Trophoblast cell (in vitro differentiated cells and primary cell): ENCODE results near the gene GNS.

ENCODE experiments used
- DNase-seq, 2 donors: peaks; one replicate each; pipeline ENCODE4 v3.0.0-alpha.2; 2016
- H2AFZ ChIP-seq: 2 replicates; pipeline ENCODE4 v1.6.1; 2013; ENCODE audit warnings: low read length, moderate library complexity, mild to moderate bottlenecking; ENCODE audit not compliant: insufficient read depth, poor library complexity
- H2AK5ac ChIP-seq: 2 replicates; pipeline ENCODE4 v1.6.1; 2013; ENCODE audit warnings: mild to moderate bottlenecking, low read length
- H2BK120ac ChIP-seq: 2 replicates; pipeline ENCODE4 v1.6.1; 2013; ENCODE audit warnings: low read length, mild to moderate bottlenecking, moderate library complexity; ENCODE audit not compliant: insufficient read depth, poor library complexity
- H2BK12ac ChIP-seq: 2 replicates; pipeline ENCODE4 v1.6.1; 2013; ENCODE audit warnings: mild to moderate bottlenecking, low read length, moderate library complexity
- H2BK5ac ChIP-seq: 2 replicates; pipeline ENCODE4 v1.6.1; 2013; ENCODE audit warnings: low read length, low read depth, moderate library complexity, mild to moderate bottlenecking; ENCODE audit not compliant: poor library complexity
- H3K14ac ChIP-seq: 2 replicates; pipeline ENCODE4 v1.6.1; 2013; ENCODE audit warnings: mild to moderate bottlenecking, low read length
- H3K18ac ChIP-seq: 2 replicates; pipeline ENCODE4 v1.6.1; 2013; ENCODE audit warnings: mild to moderate bottlenecking, low read length
- H3K23ac ChIP-seq: 2 replicates; pipeline ENCODE4 v1.6.1; 2013; ENCODE audit warnings: low read length
- H3K27ac ChIP-seq: 2 replicates; pipeline ENCODE4 v1.5.1; 2013; ENCODE audit warnings: low read depth, mild to moderate bottlenecking, inconsistent platforms, low read length, moderate library complexity
- H3K27me3 ChIP-seq: 2 replicates; pipeline ENCODE4 v1.6.1; 2013; ENCODE audit warnings: inconsistent platforms, mild to moderate bottlenecking, low read length, moderate library complexity; ENCODE audit not compliant: insufficient read depth
- H3K36me3 ChIP-seq, 2 experiments: 1 replicate in 1 of 2; 2 replicates in 1 of 2; pipeline ENCODE4 v1.6.1; 2013; ENCODE audit warnings: low read length in 2 of 2, mild to moderate bottlenecking in 2 of 2, moderate library complexity in 1 of 2; ENCODE audit not compliant: insufficient read depth in 2 of 2, control insufficient read depth in 1 of 2
- H3K4ac ChIP-seq: 2 replicates; pipeline ENCODE4 v1.6.1; 2013; ENCODE audit warnings: low read depth, mild to moderate bottlenecking, low read length, moderate library complexity
- H3K4me1 ChIP-seq, 2 experiments: 1 replicate in 1 of 2; 2 replicates in 1 of 2; pipeline ENCODE4 v1.6.1; 2013; ENCODE audit warnings: low read length in 2 of 2, mild to moderate bottlenecking in 2 of 2, moderate library complexity in 1 of 2; ENCODE audit not compliant: insufficient read depth in 2 of 2, control insufficient read depth in 1 of 2
- H3K4me2 ChIP-seq: 2 replicates; pipeline ENCODE4 v1.6.1; 2013; ENCODE audit warnings: inconsistent platforms, mild to moderate bottlenecking, low read length, moderate library complexity
- H3K4me3 ChIP-seq: 2 replicates; pipeline ENCODE4 v1.5.1; 2013; ENCODE audit warnings: mild to moderate bottlenecking, low read depth, low read length, inconsistent platforms
- H3K79me1 ChIP-seq: one replicate; pipeline ENCODE4 v1.6.1; 2013; ENCODE audit warnings: low read length
- H3K79me2 ChIP-seq: 2 replicates; pipeline ENCODE4 v1.6.1; 2013; ENCODE audit warnings: low read length, mild to moderate bottlenecking; ENCODE audit not compliant: control insufficient read depth, insufficient read depth, poor library complexity
- H3K9ac ChIP-seq: 2 replicates; pipeline ENCODE4 v1.6.1; 2013; ENCODE audit warnings: mild to moderate bottlenecking, low read length
- H3K9me3 ChIP-seq: 2 replicates; pipeline ENCODE4 v1.6.1; 2013; ENCODE audit warnings: low read depth, mild to moderate bottlenecking, control low read depth, inconsistent platforms, low read length; ENCODE audit not compliant: insufficient read depth
- H4K12ac ChIP-seq: 2 replicates; pipeline ENCODE4 v1.6.1; 2013; ENCODE audit warnings: low read depth, mild to moderate bottlenecking, low read length, moderate library complexity
- H4K8ac ChIP-seq: 2 replicates; pipeline ENCODE4 v1.6.1; 2013; ENCODE audit warnings: low read depth, mild to moderate bottlenecking, low read length, moderate library complexity
- H4K91ac ChIP-seq: one replicate; pipeline ENCODE4 v1.6.1; 2013; ENCODE audit warnings: low read depth, mild to moderate bottlenecking, low read length, moderate library complexity
- WGBS: extraction: QIAGEN DNeasy Blood & Tissue Kit; methylation state at CpG from one replicate; pipeline ENCODE4 v1.1.7; 2013; ENCODE audit warnings: missing lambda C conversion rate; ENCODE audit not compliant: insufficient read length, insufficient coverage; ENCODE audit errors: extremely low coverage; 5-methylcytosine and 5-hydroxymethylcytosine counted together

GNS gene

DNA sequence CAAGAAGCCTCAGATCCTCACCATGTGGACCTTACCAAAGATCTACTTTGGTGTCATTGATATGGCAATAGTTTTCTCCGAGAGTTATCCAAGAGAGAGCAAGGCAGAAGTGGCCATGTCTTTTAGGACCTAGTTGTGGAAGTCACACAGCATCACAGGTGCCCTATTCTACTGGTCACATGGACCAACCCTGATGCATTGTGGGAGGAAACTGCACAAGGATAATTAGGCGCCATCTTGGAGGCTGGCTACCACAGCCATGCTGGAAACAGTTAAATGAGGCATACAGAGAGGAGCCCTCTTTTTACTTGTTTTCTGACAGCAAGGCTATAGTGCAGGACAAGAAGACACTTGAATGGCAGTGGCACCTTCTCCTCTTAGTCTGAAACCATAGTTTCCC lies 49.8 kb downstream of the GNS start:
- peaks cover 0 to under 1% of the 10 kb centered on the region in 2 experiments for H3K36me3 ChIP-seq
- no peak overlapping the region for H3K18ac ChIP-seq
- no peaks in the 10 kb centered on the region for H3K79me2 ChIP-seq
- WGBS = no CpG with 5 or more reads among the region's 2 CpGs
- H3K4ac ChIP-seq = no peak overlapping the region
- H3K9me3 ChIP-seq = no peaks in the 10 kb centered on the region
- no peak overlapping the region for H2BK5ac ChIP-seq
- no peaks in the 10 kb centered on the region for H3K79me1 ChIP-seq
- no peak overlapping the region for H3K27ac ChIP-seq
- H3K4me2 ChIP-seq = no peak overlapping the region
- no peak overlapping the region for H2AFZ ChIP-seq
- no peak overlapping the region for H4K91ac ChIP-seq
- H4K12ac ChIP-seq = no peak overlapping the region
- no peak overlapping the region for H3K4me3 ChIP-seq
- H3K4me1 ChIP-seq = peaks cover 5 to 9% of the 10 kb centered on the region in 2 experiments
- no peak overlapping the region for H2AK5ac ChIP-seq
- no peak overlapping the region for H3K23ac ChIP-seq
- H2BK120ac ChIP-seq = no peak overlapping the region
- no peak overlapping the region for H2BK12ac ChIP-seq
- H4K8ac ChIP-seq = no peak overlapping the region
- H3K9ac ChIP-seq = no peak overlapping the region
- DNase-seq = no peak
- H3K14ac ChIP-seq = no peak overlapping the region
- no peaks in the 10 kb centered on the region for H3K27me3 ChIP-seq

- Histone ChIP-seq H2BK12ac (no peak overlapping the region), H4K12ac (no peak overlapping the region)
- no CpG with 5 or more reads among the region's 2 CpGs for WGBS
Observed at GRCh38 chr12:64707926-64708325, 51.3 kb downstream of the GNS start.

GRCh38 chr12:64707362-64707761 lies 51.8 kb downstream of the GNS start:
- Histone ChIP-seq H3K79me1 (no peaks in the 10 kb centered on the region), H2BK12ac (no peak overlapping the region), H3K27me3 (no peaks in the 10 kb centered on the region), H4K8ac (no peak overlapping the region), H3K27ac (no peak overlapping the region), H3K4me3 (no peak overlapping the region), H3K9me3 (no peaks in the 10 kb centered on the region), H3K9ac (no peak overlapping the region), H3K79me2 (no peaks in the 10 kb centered on the region), H2BK5ac (no peak overlapping the region), H3K23ac (no peak overlapping the region), H3K36me3 (no peaks in the 10 kb centered on the region), H3K4me1 (peaks cover 5 to 9% of the 10 kb centered on the region in 2 experiments), H2BK120ac (no peak overlapping the region), H3K18ac (no peak overlapping the region), H4K91ac (no peak overlapping the region), H3K14ac (no peak overlapping the region), H3K4me2 (no peak overlapping the region), H2AFZ (no peak overlapping the region), H3K4ac (no peak overlapping the region), H4K12ac (no peak overlapping the region), H2AK5ac (no peak overlapping the region)
- no CpG with 5 or more reads among the region's 4 CpGs for WGBS
- DNase-seq = peak; percentile 19 to 43

More at GRCh38 chr12:64707926-64708325, 51.3 kb downstream of the GNS start:
- H3K27me3 ChIP-seq = no peaks in the 10 kb centered on the region
- no peak overlapping the region for H4K8ac ChIP-seq
- H2AK5ac ChIP-seq = no peak overlapping the region
- H2BK5ac ChIP-seq = no peak overlapping the region
- H3K79me1 ChIP-seq = no peaks in the 10 kb centered on the region
- H3K79me2 ChIP-seq = no peaks in the 10 kb centered on the region
- no peak overlapping the region for H3K4me3 ChIP-seq
- no peaks in the 10 kb centered on the region for H3K9me3 ChIP-seq
- H3K27ac ChIP-seq = no peak overlapping the region
- no peak overlapping the region for H3K23ac ChIP-seq
- H3K9ac ChIP-seq = no peak overlapping the region
- H2AFZ ChIP-seq = no peak overlapping the region
- no peak overlapping the region for H3K4ac ChIP-seq
- H3K36me3 ChIP-seq = no peaks in the 10 kb centered on the region
- H4K91ac ChIP-seq = no peak overlapping the region
- DNase-seq = no peak
- no peak overlapping the region for H3K18ac ChIP-seq
- H3K4me2 ChIP-seq = no peak overlapping the region
- H3K4me1 ChIP-seq = peaks cover 5 to 9% of the 10 kb centered on the region in 2 experiments
- no peak overlapping the region for H3K14ac ChIP-seq
- no peak overlapping the region for H2BK120ac ChIP-seq

DNA sequence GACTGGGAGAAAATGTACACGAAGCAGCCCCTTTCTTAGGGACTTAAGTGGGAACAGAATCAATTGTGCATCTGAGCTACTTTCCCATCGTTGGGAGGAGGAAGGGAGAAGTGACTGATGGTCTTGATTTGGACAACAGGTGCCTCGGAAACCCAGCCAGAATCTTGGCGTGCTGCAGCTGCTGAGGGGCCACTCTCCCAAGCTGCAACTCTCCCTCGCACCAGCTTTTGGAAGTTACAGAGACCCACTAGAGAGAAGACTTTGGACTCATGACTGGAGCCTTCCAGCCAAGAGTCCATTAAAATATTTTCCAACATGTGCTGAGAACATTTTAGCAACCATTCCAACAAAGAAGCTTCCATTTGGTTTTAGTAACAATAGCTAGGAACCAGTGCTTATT lies 52.3 kb downstream of the GNS start:
- Histone ChIP-seq H3K36me3 (no peaks in the 10 kb centered on the region), H3K4me3 (no peak overlapping the region), H3K79me1 (no peaks in the 10 kb centered on the region), H3K4ac (no peak overlapping the region), H3K18ac (no peak overlapping the region), H3K4me1 (peaks cover 5 to 9% of the 10 kb centered on the region in 2 experiments), H2BK12ac (no peak overlapping the region), H4K12ac (no peak overlapping the region), H3K9ac (no peak overlapping the region), H3K27ac (no peak overlapping the region), H4K8ac (no peak overlapping the region), H3K23ac (no peak overlapping the region), H3K79me2 (no peaks in the 10 kb centered on the region), H3K9me3 (no peaks in the 10 kb centered on the region), H4K91ac (no peak overlapping the region), H2AFZ (no peak overlapping the region), H2BK5ac (no peak overlapping the region), H3K4me2 (no peak overlapping the region), H3K27me3 (no peaks in the 10 kb centered on the region), H3K14ac (no peak overlapping the region), H2AK5ac (no peak overlapping the region), H2BK120ac (no peak overlapping the region)
- DNase-seq = no peak
- no CpG with 5 or more reads among the region's 5 CpGs for WGBS
